ENCODE data around the gene ARID1B. TPM values are rescaled to one million over a fixed set of nuclear protein-coding genes. Genes with fewer than 3 reads are reported as not detected.

ARID1B gene
- total RNA-seq, 1 donor from 2014 or later, result 155 TPM

DNA sequence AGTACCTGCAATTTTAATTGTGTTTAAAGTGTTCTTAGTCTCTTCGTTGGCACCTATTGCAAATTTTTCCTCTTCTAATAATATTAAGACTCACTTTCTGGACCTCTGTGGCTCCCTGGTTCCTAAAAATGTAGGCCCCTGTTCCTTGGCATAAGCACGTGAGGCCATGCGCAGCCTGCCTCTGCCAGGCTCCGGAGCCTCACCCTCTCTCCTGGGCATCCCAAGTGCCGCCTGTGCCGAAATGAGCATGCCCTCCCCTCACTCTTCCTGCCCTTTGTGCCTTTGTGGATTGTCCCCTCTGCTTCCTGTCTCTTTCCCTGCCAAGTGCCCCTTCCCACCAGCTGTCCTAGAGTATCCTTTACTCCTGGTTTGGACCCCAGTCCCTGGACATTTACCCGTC is 300.1 kb downstream of the ARID1B start:
- no peak for DNase-seq (ENCODE audit: low spot score in 2 of 2, unreplicated experiment in 2 of 2)
- TF ChIP-seq, protein P1, sequence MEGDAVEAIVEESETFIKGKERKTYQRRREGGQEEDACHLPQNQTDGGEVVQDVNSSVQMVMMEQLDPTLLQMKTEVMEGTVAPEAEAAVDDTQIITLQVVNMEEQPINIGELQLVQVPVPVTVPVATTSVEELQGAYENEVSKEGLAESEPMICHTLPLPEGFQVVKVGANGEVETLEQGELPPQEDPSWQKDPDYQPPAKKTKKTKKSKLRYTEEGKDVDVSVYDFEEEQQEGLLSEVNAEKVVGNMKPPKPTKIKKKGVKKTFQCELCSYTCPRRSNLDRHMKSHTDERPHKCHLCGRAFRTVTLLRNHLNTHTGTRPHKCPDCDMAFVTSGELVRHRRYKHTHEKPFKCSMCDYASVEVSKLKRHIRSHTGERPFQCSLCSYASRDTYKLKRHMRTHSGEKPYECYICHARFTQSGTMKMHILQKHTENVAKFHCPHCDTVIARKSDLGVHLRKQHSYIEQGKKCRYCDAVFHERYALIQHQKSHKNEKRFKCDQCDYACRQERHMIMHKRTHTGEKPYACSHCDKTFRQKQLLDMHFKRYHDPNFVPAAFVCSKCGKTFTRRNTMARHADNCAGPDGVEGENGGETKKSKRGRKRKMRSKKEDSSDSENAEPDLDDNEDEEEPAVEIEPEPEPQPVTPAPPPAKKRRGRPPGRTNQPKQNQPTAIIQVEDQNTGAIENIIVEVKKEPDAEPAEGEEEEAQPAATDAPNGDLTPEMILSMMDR (IDR thresholded peaks at IDR 0.05; ENCODE audit: unreplicated experiment), result no peak
- Mint-ChIP-seq H3K9me3 (no peaks in the 10 kb centered on the region), H3K4me1 (peaks cover 9% of the 10 kb centered on the region), H3K27ac (no peak overlapping the region), H3K36me3 (peaks cover 3% of the 10 kb centered on the region), H3K27me3 (ENCODE audit: low read depth) (no peaks in the 10 kb centered on the region), H3K4me3 (no peak overlapping the region)

DNA sequence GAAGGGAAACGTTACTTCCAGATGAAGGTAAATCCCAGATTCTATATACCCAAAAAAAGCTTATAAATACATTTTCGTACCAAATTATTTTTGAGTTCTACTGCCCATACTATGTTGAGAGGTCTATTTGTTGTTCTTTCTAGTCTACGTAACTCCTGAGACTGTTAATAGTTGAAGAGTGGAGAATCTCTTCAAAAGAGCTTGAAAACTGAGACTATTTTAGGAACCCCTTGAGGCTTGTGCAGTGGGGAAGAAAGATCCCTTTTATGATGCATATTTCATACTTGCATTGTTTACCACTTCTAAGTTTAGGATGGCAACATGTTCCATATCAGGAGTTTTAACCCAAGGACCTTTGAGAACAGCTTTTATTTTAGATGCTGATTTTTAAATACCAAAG is 301.1 kb downstream of the ARID1B start:
- Mint-ChIP-seq H3K27ac (no peak overlapping the region), H3K36me3 (peaks cover 3% of the 10 kb centered on the region), H3K4me3 (no peak overlapping the region), H3K27me3 (ENCODE audit: low read depth) (no peaks in the 10 kb centered on the region), H3K4me1 (peaks cover 9% of the 10 kb centered on the region), H3K9me3 (no peaks in the 10 kb centered on the region)
- TF ChIP-seq, protein P1 (IDR thresholded peaks at IDR 0.05; ENCODE audit: unreplicated experiment), result no peak
- no peak for DNase-seq (ENCODE audit: low spot score in 2 of 2, unreplicated experiment in 2 of 2)

DNA sequence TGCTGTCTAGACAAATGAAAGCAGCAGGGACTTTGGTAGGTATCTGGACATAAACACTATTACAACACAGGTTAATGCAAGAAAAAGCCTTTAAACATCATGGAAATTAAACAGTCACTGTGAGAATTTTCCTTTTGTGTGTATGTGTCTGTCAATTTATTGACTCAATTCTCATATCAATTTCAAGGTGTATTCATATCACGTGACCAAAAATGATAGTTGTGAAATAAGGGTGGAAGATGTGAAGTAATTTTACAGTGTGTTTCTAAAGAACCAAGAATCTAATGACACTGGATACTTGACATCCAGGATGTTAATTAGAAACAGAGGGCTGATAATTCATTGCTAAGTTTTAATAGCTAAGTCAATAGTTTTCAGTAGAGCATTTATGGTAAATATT is 302.1 kb downstream of the ARID1B start:
- no peak overlapping the region for H3K27ac Mint-ChIP-seq
- no peak for DNase-seq (ENCODE audit: low spot score in 2 of 2, unreplicated experiment in 2 of 2)
- H3K4me3 Mint-ChIP-seq, result no peak overlapping the region
- peaks cover 9% of the 10 kb centered on the region for H3K4me1 Mint-ChIP-seq
- TF ChIP-seq, protein P1 (IDR thresholded peaks at IDR 0.05; ENCODE audit: unreplicated experiment), result no peak
- H3K9me3 Mint-ChIP-seq, result no peaks in the 10 kb centered on the region
- peaks cover 5% of the 10 kb centered on the region for H3K36me3 Mint-ChIP-seq
- H3K27me3 Mint-ChIP-seq (ENCODE audit: low read depth), result no peaks in the 10 kb centered on the region

DNA sequence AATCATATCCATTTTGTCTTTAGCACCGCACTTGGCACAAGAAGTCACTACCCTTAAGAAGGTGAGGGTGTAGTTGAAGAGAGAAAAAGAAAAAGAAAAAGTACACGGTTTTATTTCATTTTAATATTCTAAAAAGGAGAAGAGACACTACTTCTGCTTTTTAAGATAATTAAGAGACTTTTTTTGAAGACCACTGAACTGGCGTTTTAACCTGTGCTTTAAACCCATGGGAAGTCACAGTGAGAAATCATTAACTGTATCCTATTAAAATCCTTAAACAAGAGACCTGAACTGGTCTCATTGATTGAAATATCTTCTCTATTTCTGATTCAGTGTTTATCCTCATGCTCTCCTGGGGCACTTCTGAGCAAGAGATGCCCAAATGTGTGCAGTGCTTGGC is 302.6 kb downstream of the ARID1B start:
- peaks cover 9% of the 10 kb centered on the region for H3K4me1 Mint-ChIP-seq
- H3K27me3 Mint-ChIP-seq (ENCODE audit: low read depth), result no peaks in the 10 kb centered on the region
- TF ChIP-seq, protein P1 (IDR thresholded peaks at IDR 0.05; ENCODE audit: unreplicated experiment), result no peak
- no peak overlapping the region for H3K27ac Mint-ChIP-seq
- no peaks in the 10 kb centered on the region for H3K9me3 Mint-ChIP-seq
- DNase-seq (ENCODE audit: low spot score in 2 of 2, unreplicated experiment in 2 of 2), result no peak
- H3K4me3 Mint-ChIP-seq, result no peak overlapping the region
- peaks cover 2% of the 10 kb centered on the region for H3K36me3 Mint-ChIP-seq

DNA sequence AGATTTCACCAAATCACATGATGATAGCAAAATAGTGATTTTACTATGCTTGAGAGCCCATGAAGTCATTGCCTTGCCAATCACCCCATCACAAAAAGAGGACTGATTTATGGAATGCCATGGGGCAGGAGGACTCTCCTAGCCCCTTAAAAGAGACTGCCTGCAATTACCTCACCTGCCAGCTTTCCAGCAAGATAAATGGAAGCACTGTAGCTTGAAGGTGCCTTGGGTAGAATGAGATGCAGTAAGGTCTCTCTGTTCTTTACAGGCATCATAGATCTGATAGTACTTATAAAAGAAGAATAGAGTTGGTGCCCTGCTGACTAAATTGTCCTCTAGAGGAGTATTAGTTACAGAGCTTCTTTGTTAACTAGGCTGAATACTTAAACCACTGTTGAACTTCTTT is 303.8 kb downstream of the ARID1B start:
- Mint-ChIP-seq H3K27ac (no peak overlapping the region), H3K4me3 (no peak overlapping the region), H3K4me1 (peaks cover 8% of the 10 kb centered on the region), H3K9me3 (no peaks in the 10 kb centered on the region), H3K36me3 (peaks cover 8% of the 10 kb centered on the region), H3K27me3 (ENCODE audit: low read depth) (no peaks in the 10 kb centered on the region)
- TF ChIP-seq, protein P1 (IDR thresholded peaks at IDR 0.05; ENCODE audit: unreplicated experiment), result no peak
- DNase-seq (ENCODE audit: low spot score in 2 of 2, unreplicated experiment in 2 of 2), result no peak

DNA sequence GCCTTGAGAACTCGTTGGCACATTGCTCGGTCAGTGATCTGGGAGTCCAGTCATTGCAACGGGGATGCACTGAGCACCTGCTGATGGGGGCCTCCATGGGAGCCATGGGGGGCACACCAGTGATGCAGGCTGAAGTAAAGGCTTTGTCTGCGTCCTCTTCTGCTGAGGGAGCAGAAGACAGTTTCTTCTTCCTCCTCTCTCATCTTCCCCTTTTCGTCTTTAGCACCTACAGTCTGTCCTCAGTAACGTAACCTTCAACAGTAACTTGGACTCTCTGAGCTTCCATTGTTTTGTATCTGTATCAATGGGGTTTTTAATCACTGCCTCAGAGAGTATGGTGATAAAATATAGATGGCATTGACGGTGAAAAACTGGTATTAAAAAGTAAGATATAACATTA is 306.2 kb downstream of the ARID1B start:
- TF ChIP-seq, protein P1 (IDR thresholded peaks at IDR 0.05; ENCODE audit: unreplicated experiment), result no peak
- Mint-ChIP-seq H3K4me1 (peaks cover 8% of the 10 kb centered on the region), H3K4me3 (no peak overlapping the region), H3K27ac (no peak overlapping the region), H3K27me3 (ENCODE audit: low read depth) (no peaks in the 10 kb centered on the region), H3K36me3 (peaks cover 12% of the 10 kb centered on the region), H3K9me3 (no peaks in the 10 kb centered on the region)
- DNase-seq (ENCODE audit: low spot score in 2 of 2, unreplicated experiment in 2 of 2), result no peak
